IPS-NIHi11 (cell line): ENCODE measurements around the gene MYO1B.
A peak's percentile ranks its signal among the peaks of the same experiment; 100 is the strongest.

Experiments
- DNase-seq: peaks from one replicate; pipeline ENCODE4 v3.0.0; 2012; ENCODE audit warnings: mixed read lengths, low spot score

Gene MYO1B

DNA sequence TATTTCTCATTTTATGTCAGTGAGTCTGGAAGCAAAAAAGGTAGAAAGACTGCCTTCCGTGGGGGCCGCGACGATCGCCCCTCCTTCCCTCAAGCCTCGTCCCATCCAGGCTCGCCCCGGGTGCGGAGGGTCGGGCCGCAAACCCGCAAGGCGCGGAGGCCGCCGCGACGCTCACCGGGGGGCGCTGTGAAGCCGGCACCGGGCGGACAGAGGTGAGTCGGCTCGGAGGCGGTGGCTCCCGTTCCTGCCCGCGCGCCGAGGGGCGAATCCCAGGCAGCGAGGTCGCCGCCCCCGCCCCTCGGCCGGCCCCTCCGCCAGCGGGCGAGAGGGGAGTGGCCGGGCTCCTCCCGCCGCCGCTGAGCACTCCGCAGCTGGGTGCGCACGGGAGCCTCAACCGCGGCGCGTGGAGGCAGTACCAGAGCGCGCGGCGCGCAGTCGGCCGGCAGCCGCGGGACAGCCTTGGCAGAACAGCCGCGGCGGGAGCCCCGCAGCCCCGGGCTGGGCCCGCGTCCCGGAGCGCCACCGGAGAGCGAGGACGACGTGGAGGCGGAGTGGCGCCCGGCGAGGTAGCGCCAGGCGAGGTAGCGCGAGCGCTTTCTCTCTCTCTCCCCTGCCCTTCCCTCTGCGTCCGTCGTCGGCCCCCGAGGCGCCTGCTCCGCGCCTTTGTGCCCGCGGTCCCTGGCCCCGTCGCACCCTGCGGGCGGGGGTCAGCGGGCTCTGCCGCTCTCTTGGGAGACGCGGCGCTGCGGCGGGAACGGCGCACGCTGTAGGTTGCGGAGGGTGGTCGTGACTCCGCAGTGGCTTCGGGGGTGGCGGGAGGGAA, at the start of gene MYO1B:
Gene MYO1B, plus strand, starts transcription at position 359 of the 823 bp plus-strand sequence. CDS start 31,492 bp downstream, outside the sequence.
- peak; percentile 90 for DNase-seq

DNA sequence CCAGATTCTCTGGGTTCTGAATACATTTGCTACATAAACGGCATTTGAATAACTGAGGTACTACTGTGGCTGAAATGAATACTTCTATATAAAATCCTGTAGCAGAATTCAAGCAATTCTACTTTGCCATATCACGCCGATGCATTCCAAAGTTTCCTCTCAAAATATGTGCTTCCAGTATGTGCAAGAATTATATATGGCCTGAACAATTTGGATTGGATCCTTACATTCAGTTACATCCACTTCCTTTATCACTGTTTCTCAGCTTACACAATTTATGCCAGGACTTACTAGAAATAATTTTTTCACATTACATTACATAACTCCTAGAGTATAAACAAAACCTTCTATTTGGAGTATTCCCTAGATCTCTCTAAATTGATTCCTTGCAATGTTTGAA, 48.1 kb upstream of the MYO1B start:
- no peak for DNase-seq

DNA sequence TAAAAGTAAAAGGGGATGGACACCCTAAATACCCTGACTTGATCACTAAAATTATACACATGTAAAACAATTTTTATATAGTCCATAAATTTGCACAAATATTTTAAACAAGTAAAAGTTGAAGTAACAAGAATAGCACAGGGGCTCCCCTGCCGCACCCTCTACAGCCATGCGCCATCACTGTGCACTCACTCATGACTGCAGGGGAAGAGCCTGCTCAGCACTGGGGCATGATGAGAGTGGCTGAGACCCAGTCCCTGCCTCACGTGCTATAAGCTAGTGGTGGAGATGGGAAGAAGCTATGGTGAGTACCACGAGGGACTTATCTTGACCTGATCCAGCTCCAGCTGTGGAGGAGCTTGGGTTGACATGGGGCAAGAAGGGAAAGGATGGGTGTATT, 46.9 kb upstream of the MYO1B start:
- DNase-seq: no peak

DNA sequence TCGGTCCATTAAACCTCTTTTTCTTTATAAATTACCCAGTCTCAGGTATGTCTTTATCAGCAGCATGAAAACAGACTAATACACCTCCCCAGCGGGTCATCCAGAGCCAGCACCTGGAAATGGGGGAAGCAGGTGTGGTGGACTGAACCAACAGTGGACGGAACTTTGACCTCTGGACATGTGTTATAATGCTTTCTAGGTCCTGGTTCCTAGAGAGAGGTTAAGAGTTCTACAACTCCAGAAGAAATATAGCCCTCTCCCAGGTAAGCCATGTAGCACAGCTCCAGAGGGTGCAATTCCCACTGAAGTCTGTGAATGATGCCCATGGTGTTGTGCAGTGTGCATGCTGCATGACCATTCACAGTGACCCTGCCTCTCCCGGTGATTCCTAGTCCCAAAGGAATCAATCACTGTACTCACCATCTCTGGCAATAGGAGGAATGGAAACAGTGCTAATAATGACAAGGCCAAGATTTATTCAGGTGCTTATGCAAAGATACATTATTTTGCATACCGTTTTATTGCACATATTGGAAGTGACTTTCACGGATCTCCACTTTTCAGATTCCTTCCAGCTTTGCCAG, 45.2 kb upstream of the MYO1B start:
- no peak for DNase-seq

DNA sequence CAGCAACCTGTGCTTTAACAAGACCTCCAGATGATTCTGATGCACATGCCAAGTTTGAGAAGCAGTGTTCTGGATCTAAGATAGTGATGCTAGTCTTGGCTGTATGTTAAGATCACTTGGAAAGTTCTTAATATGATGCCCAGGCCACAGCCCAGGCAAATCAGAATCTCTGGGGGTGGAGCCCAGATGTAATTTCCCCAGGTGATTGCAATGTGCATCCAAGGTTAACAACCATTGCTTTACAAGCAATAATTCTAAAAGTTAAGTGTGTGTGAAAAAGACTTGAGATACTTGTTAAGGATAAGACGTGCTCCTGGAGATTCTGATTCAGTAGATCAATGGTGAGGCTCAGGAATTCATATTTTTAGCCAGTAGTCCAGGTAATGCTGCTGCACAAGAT, 44.3 kb upstream of the MYO1B start:
- no peak for DNase-seq

DNA sequence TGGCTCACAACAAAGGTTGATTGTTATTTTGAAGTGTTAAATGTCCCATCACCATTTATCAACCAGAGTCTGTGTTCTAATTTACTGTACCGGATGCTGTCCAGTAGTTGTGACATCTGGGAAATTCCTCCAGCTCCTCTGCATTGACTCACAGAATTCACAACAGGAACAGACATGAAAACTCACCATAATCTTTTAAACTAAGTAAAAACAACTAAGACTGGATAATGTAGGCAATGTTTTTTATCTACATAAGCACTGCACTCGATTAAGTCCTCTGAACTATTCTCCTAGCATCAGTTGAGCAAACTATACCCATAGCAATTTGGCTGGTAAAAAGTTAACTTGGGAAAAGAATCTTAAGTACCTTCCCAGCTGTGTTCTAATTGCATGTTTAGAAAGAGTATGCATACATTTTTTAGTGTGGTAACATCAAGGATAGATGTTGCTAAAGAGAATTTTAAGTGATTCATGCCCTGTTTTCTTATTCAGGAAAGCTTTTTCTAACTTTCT, 42.9 kb upstream of the MYO1B start:
- no peak for DNase-seq

DNA sequence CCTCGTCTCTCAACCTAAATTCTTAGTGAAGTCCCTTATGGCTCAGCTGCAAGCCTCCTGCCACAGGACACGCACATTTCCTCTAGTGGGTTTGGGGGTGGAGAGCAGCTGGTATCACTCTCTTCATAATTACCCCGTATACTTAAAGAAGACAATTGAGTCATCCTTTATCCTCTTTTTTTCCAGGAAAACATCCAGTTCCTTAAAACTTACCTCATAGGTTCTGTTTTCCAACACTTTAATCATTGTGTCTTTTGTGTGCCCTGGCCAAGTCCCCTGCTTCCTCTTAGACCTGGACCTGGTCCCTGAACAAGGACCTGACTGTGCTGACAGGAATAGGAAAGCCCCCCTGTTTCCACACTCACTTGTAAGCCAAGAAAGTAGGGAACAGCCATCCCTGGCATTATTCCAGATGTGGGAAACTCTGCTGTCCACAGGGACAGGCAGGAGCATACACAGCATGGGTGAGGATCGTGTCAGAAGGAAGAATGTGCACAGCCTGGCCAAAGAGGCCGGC, 42.3 kb upstream of the MYO1B start:
- no peak for DNase-seq

DNA sequence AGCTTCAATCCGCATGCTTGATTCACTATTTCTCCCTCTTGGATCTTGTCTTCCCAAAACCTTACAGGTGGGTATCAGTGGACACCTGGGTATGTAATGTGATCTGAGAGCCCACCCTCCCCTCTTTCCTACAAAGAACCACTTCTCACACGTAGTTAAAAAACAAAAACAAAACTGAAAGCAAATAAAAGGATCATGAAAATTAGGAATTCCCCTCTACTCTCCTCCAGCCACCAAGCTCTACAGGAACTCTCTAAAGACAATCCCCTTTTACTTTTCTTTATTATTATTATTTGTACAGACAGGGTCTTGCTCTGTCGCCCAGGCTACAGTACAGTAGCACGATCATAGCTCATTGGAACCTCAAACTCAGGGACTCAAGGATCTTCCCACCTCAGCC, 40.8 kb upstream of the MYO1B start:
- DNase-seq: no peak

DNA sequence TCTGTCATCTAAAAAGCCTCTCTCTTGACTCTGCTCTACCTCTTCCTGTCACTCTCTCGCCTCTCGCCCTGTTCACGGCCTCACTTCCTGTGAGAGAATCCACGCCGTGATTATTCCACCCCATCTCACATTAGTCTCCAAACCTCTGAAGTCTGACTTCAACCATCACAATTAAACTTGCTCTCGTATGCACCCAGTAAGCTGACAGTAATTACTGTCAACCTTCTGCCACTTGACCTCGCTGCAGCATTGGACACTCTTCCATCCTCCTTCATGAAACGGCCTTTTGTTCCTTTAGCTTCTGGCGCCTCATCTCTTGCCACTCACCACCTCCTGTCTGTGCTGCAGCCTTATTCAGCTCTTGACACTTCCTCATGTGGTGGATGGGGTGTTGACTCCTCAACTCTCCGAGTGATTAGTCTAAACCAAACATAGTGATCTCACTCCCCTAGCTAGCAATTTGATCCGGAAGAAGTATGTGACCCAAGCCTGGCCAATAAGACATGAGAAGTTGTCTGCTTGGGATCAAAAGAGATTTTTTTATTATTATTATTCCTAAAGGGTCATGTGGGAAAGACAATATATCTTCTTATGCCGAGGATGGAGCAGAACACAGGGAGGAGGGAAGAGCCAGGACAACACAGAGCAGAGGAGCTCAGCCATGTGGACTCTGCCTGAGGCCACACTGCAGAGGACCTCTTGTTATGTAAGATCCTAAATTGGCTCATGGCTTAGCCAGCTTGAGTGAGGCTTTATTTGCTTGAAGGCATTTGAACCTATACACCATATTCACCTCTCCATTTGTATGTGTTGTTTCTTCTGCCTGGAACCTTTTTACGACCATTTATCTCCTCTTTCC, 38.4 kb upstream of the MYO1B start:
- DNase-seq: no peak

DNA sequence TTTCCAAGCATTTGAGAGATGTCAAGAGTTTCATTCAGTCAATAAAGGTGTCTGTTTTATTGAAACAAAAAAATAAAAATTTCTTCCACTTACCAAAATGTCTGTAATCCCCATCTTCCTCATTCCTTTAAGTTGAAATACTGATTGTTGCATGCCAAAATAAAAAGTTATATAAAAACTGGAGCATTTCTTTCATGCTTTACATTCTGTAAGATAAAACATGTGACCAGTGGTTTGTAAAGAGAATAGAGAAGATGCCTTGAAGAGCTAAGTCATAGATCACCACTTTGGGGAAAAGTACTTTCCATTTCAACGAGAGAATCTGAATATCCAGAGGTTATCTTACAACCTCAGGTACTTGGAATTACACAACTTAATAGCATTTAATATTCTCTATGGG, 35.9 kb upstream of the MYO1B start:
- DNase-seq: no peak

DNA sequence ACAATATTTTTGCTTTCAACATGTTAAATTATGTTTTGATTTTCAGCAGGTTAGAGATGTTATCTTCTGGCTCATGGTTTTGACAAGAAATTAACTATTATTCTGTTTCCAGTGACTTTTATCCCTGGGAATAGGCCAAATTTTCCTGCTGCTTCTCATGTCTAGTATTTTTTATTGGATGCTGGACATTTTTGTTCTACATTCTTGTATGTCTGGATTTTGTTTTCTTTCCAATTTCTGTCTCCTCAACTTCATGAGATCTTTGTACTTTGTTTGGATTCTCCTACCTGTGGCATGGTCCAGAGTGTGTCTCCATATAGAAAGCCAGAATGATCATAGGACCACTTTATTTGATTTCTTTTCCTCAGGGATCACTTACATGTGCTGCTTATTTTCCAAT, 33.1 kb upstream of the MYO1B start:
- no peak for DNase-seq

DNA sequence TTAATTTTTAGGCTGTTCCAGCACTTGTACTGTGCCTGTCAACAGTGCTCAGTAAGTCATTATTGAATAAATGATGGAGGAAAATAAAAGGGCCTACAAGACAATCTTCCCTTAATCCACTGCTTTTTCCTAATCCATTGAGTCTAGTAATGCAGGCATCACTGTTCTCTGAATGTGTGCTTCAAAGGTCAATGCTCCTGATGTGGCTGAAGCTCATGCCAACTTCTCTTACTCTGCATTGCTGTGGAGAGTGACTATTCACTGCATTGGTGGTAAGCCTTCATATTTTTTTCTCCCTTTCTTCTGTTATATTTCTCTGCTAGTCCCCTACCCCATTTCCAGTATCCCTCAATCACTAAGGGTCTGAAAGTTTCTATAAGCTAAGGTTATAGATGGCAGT, 31.9 kb upstream of the MYO1B start:
- no peak for DNase-seq

DNA sequence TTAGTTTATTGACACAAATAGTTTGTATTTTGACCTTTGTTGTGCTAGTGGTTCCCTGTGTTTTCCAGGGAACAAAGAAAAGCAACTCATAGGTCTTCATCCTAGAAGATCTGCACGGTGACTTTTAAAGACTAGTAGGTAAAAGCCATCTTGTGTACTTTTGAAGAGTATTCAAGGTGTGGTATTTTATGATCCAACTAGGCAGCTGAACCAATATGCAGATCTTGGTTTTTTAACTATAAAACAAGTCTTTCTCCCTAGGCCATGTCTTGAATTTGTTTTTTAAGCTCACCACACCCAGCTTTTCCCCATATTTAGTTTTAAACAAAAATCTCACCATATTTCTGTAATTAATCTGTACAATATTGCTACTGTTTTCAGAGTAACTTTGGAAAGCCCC, 30.0 kb upstream of the MYO1B start:
- DNase-seq: no peak

DNA sequence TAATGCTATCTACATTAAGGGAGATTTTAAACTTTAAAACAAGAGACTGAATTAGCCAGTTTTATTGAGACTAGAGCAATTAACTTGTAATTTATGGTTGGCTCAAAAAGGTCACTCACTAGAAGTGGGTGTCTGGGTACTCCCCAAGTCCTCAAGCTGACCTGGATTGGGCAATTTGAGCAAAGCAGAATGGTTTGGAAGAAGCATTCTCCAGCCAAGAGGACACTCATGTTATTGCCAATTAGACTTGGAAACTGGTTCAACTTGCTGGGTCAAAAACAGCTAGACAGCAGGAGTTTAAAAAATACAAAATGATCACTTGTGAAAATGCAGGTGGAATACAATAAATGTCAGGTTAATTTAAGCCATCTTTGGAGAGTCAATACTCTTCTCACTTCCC, 29.5 kb upstream of the MYO1B start:
- DNase-seq: no peak

DNA sequence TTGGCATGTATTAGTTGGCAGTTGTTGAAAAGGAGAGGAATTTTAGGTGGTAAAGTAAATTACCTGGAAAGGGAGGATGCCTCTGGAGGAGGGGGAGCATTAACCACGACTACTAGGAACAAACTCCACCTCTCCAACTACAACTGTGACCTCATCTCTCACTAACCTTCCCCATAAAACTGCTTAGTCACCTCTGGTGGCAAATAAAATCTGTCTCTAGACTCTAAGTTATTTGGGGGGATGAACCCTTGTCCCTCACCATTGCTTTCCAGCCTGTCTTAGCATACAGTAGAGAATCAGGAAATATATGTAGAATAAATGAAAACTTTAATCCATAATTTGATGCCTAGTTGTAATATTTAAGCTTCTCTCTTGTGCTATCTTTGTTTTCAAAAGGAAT, 27.6 kb upstream of the MYO1B start:
- peak; percentile 24 for DNase-seq

DNA sequence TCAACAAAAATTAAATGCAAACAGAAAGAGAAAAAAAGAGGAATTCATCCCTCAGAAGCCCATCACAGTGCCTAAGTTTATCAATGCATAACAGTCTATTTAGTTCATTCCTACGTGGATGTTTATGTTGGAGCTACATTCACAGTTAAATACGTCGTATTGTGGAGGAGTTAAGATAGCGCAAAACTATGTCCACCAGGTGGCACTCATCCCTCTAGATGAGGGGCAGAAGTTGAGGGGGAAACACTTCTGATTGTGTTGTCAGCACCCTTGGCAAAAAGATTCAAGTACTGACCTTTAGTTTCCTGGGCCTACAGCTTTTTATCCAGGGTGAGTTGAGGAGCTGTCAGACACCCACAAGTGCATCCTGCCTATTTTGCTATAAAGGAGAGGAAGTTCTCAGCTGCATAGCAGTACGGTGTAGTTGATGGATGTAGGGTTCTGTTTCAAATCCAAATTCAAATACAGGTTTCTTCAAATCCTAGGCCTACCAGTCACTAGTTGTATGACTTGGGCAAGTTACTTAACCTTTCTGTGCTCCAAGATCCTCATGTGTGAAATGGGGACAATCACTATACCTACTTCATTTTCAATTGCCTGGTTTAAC, 26.8 kb upstream of the MYO1B start:
- DNase-seq: peak; percentile 65

DNA sequence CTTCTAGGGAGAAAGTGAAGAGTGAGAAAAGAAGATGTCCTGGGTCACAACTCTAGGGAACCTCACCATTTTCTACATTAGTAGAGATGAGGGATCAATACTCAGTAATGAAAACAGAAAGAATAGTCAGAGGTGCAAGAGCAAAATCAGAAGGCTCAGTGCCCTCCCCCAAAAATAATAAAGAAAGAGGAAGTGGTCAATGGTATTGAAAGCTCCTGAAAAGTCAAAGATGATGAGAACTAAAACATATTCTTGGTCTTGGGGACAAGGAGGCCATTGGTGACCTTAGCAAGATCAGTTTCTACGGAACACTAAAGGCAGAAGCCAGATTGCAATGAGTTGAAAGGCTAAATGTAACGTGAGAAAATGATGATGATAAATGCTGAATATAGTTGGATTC, 24.5 kb upstream of the MYO1B start:
- no peak for DNase-seq

DNA sequence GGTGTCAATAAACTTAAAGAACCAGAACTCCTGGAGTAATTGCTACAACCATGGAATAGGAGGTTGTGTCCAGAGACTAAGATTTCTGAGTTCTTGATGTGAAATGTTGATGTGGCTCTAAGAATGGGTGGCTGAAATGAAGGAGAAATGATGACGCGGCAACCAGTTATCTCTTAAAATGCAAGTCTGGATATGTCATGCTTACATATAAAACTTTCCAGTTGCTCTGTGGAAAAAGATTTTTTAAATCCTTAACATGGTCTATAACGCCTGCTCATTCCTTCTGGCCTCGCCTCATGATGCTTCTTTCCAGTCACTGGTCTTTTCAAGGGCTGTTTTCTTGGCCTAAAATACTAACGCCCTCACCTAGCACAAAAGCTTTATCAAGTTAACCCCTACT, 23.5 kb upstream of the MYO1B start:
- no peak for DNase-seq

DNA sequence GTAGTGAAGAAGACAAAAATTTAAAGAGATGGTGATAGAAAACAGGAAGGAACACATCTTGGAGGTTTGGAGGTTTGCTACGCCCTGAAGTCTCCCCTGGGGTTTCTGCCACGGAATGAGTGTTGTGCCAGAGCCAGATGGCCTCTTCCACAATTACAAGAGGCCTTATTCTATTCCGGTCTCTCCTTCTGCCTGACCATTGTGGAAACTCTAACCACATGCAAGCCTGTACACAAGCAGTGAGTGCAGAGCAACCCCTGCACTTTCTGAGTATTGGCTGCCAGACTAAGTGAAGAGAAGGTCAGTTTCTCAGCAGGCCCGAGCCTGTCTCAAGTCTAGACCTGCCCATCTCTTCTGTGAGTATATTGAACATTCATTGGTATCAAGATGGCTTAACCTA, 22.7 kb upstream of the MYO1B start:
- DNase-seq: no peak

DNA sequence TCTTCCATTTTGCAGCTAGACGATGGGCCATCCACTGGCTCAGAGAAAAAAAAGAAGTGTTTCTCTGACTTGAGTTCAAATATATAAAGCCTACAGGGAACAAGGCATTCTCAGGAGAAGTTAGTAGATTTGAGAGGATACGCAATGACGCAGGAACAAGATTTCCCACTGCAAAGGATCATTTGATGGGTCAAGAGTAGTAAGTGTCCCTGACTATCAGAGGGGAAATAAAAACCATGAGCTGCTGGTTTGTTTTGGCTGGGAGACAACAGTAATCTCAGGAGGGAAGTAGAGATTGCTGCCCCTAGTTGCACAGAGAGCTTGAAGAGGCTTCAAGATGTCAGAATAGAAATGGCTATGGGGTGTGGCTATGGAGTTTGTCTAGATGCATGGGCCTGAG, 22.3 kb upstream of the MYO1B start:
- no peak for DNase-seq

DNA sequence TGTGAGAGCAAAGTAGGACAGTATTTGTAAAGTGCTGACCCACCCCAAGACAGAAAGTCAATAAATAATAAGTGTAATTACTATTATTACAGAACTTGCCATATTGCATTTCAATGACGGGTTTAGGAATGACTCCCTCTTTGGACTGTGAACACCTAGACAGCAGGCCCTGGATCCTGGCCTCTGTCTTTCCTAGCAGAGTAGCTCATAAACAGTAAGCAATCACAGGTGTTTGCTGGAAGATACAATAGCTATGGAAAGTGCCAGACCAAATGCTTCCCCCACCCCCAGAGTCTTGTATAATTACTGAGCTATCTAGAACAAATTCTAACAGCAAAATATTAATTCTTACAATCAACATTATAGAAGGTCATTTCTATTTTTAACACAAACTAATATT, 20.1 kb upstream of the MYO1B start:
- no peak for DNase-seq

DNA sequence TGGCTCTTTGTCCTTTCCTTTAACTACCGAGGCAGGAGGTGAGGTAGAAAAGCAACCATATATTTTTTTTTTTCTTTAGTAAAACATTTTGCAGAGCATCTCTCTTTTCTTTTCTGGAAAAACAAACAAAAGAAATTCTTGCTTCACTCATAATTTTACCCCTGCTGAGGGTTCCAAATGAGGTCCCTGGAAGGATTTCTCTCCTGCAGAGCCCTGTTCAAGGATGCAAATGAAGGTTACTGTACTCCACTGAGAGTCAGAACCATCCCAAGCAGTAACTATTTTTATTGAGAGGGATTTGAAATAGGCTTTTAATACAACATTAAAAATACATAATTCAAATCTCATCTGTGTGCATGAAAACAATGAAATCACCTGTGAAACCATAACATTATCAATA, 19.5 kb upstream of the MYO1B start:
- no peak for DNase-seq
